Smooth muscle cell (in vitro differentiated cells): Measurements from ENCODE around the gene SFMBT1. TPM values are rescaled to one million over a fixed set of nuclear protein-coding genes. Genes with fewer than 3 reads are reported as not detected.

Experiments used
- DNase-seq: peaks from one replicate; lab custom pipeline; 2025; ENCODE audit not compliant: unreplicated experiment; lab: John Stamatoyannopoulos, UW
- H2AFZ ChIP-seq: fragments of 200-600 bp; sonication (generic); 2 replicates; pipeline ENCODE4 v1.6.0; 2016; ENCODE audit warnings: antibody characterized with exemption, low read depth, mild to moderate bottlenecking
- H3F3A ChIP-seq: fragments of 200-600 bp; sonication (generic); 2 replicates; pipeline ENCODE4 v1.6.0; 2017; ENCODE audit warnings: antibody characterized with exemption, low read depth
- H3K27ac ChIP-seq: fragments of 200-600 bp; sonication (generic); 2 replicates; pipeline ENCODE4 v1.5.1; 2016; ENCODE audit warnings: low read depth, mild to moderate bottlenecking
- H3K27me3 ChIP-seq: fragments of 200-600 bp; sonication (generic); 2 replicates; pipeline ENCODE4 v1.6.1; 2016; ENCODE audit warnings: low read depth, mild to moderate bottlenecking
- H3K36me3 ChIP-seq: fragments of 200-600 bp; sonication (generic); 2 replicates; pipeline ENCODE4 v1.5.1; 2016; ENCODE audit warnings: low read depth
- H3K4me1 ChIP-seq: fragments of 200-600 bp; sonication (generic); 2 replicates; pipeline ENCODE4 v1.5.1; 2016; ENCODE audit warnings: low read depth
- H3K4me2 ChIP-seq: fragments of 200-600 bp; sonication (generic); 2 replicates; pipeline ENCODE4 v1.6.0; 2016; ENCODE audit warnings: mild to moderate bottlenecking
- H3K4me3 ChIP-seq: fragments of 200-600 bp; sonication (generic); 2 replicates; pipeline ENCODE4 v1.5.1; 2016; ENCODE audit warnings: mild to moderate bottlenecking
- H3K79me2 ChIP-seq: fragments of 200-600 bp; sonication (generic); 2 replicates; pipeline ENCODE4 v1.6.0; 2016; ENCODE audit warnings: low read depth, mild to moderate bottlenecking
- H3K9ac ChIP-seq: fragments of 200-600 bp; sonication (generic); 2 replicates; pipeline ENCODE4 v1.6.0; 2016; ENCODE audit warnings: low read depth
- H3K9me3 ChIP-seq: fragments of 200-600 bp; sonication (generic); replicated peaks from 2 replicates; pipeline ENCODE4 v1.5.1; 2016; ENCODE audit warnings: low read depth
- H4K20me1 ChIP-seq: fragments of 200-600 bp; sonication (generic); 2 replicates; pipeline ENCODE4 v1.6.0; 2016; ENCODE audit warnings: low read depth
- WGBS: methylation state at CpG from one replicate; pipeline ENCODE4 v1.1.7; 2016; ENCODE audit warnings: low lambda C conversion rate; 5-methylcytosine and 5-hydroxymethylcytosine counted together
- polyA plus RNA-seq: library from polyadenylated mRNA; unstranded; fragments of >200 nt; fragmentation: Nextera tagmentation; extraction: Ambion mirVana; gene quantifications from 2 replicates; pipeline ENCODE4 v1.2.1, GENCODE V29; 2016
- total RNA-seq: library from RNA; depleted of rRNA; stranded (reverse); fragments of >200 nt; gene quantifications from 2 replicates; pipeline ENCODE4 v1.2.3, GENCODE V29; 2014
- TF ChIP-seq, protein P1 (sequence below): fragments of 200-600 bp; sonication (generic); IDR thresholded peaks from 2 replicates; pipeline ENCODE4 v1.5.1; 2017; ENCODE audit warnings: borderline replicate concordance, mild to moderate bottlenecking, antibody characterized with exemption; ENCODE audit not compliant: insufficient read depth, poor library complexity, severe bottlenecking

SFMBT1 gene
- total and polyA plus RNA-seq, 2 experiments from 2014 or later, result 1.4 to 2.2 TPM

DNA sequence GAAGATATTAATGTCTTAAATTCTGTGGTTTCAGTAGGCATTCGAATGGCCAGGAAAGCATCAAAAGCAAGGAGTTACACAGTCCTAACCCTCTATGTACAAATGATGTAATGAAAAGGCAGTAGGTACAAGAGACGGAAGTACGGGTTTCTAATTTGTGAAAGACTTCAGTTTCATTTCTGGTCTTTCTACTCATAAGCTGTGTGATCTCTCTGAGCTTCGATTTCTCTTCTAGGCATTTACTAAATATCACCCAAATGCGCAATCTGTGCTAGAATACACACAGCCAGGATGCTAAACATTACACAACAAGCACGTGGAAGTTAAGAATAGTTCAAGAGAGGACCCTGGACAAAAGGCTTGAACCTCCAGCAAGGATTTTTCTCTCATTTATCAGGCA, 130.6 kb downstream of the SFMBT1 start:
- H3K9ac ChIP-seq, result no peak overlapping the region
- no peaks in the 10 kb centered on the region for H3K4me1 ChIP-seq
- no peak overlapping the region for H3K4me2 ChIP-seq
- H4K20me1 ChIP-seq, result no peaks in the 10 kb centered on the region
- no peaks in the 10 kb centered on the region for H3F3A ChIP-seq
- H3K4me3 ChIP-seq, result no peak overlapping the region
- TF ChIP-seq, protein P1, sequence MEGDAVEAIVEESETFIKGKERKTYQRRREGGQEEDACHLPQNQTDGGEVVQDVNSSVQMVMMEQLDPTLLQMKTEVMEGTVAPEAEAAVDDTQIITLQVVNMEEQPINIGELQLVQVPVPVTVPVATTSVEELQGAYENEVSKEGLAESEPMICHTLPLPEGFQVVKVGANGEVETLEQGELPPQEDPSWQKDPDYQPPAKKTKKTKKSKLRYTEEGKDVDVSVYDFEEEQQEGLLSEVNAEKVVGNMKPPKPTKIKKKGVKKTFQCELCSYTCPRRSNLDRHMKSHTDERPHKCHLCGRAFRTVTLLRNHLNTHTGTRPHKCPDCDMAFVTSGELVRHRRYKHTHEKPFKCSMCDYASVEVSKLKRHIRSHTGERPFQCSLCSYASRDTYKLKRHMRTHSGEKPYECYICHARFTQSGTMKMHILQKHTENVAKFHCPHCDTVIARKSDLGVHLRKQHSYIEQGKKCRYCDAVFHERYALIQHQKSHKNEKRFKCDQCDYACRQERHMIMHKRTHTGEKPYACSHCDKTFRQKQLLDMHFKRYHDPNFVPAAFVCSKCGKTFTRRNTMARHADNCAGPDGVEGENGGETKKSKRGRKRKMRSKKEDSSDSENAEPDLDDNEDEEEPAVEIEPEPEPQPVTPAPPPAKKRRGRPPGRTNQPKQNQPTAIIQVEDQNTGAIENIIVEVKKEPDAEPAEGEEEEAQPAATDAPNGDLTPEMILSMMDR, result no peak
- DNase-seq, result no peak
- no peaks in the 10 kb centered on the region for H3K79me2 ChIP-seq
- H3K27ac ChIP-seq, result no peak overlapping the region
- no peaks in the 10 kb centered on the region for H3K36me3 ChIP-seq
- H2AFZ ChIP-seq, result no peak overlapping the region
- WGBS, result 97% methylated on average over 6 of the region's 6 CpGs
- H3K9me3 ChIP-seq, result no peaks in the 10 kb centered on the region
- H3K27me3 ChIP-seq, result no peaks in the 10 kb centered on the region

DNA sequence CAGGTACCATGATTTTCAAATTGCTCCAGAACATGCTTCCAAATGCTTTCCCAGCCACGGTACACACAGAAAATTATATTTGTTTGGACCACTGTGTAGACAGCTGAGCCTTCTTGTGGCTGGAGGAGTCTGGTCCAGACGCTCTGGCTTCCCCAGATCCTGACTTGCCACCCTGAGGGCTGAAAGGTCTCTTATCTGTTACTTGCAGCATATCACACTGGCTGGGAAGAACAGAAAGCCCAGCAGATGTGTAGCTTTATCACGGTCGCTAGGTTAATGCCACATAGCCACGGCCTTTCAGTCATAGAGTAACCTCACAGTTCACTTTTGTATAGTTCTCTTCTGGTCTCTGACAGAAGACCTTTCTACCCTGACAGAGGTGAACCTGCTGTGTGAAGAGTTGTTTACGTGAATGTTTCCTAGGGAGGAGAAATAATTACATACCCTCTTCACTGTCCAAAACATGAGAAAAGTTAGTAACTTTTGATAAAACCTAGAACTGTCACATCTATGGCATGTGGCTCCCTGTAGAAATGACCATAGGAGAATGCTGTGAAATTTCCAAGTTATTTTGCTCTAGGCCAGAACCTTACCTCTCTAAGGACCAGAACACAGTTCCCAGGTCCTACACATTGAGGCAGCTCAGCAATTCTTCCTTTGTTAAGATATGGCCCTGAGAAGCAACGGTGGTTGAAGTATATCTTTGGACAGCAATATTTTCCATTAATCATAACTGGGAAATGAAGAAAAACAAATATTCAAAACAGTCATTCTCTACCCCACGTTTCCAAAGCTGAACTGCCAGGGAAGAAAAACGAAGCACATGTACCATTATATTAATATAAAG, 132.8 kb downstream of the SFMBT1 start:
- no peak overlapping the region for H3K4me3 ChIP-seq
- no peak overlapping the region for H3K4me2 ChIP-seq
- H3K27me3 ChIP-seq, result no peaks in the 10 kb centered on the region
- TF ChIP-seq, protein P1, result no peak
- no peaks in the 10 kb centered on the region for H3K4me1 ChIP-seq
- no peaks in the 10 kb centered on the region for H3K9me3 ChIP-seq
- no peak overlapping the region for H3K9ac ChIP-seq
- no peaks in the 10 kb centered on the region for H3K79me2 ChIP-seq
- no peaks in the 10 kb centered on the region for H3K36me3 ChIP-seq
- DNase-seq, result no peak
- H3K27ac ChIP-seq, result no peak overlapping the region
- no peaks in the 10 kb centered on the region for H3F3A ChIP-seq
- WGBS, result 64% methylated on average over 9 of the region's 9 CpGs
- no peaks in the 10 kb centered on the region for H4K20me1 ChIP-seq
- H2AFZ ChIP-seq, result no peak overlapping the region

DNA sequence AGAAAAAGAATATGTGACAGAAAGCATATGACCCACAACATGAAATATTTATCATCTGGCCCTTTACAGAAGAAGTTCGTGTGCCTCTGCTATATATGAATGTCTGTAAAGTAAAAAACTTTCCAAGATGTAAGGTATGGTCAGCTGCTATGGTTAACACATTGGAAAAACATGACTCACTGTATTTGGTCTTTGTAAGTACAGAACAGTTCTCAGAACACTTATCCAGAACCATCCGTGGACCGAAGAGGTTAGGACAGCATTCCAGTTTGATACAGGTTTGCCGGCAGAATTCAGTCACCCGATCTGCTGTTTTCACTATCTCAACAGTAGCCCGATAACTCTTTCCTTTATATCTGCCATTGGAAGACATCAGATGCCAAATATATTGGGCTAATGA, 135.1 kb downstream of the SFMBT1 start:
- no peak overlapping the region for H3K27ac ChIP-seq

More for the DNA sequence above, 135.1 kb downstream of the SFMBT1 start:
- Histone ChIP-seq H4K20me1 (no peaks in the 10 kb centered on the region), H3K9me3 (no peaks in the 10 kb centered on the region), H3K4me2 (no peak overlapping the region), H2AFZ (no peak overlapping the region), H3F3A (no peaks in the 10 kb centered on the region), H3K4me3 (no peak overlapping the region), H3K36me3 (no peaks in the 10 kb centered on the region), H3K4me1 (no peaks in the 10 kb centered on the region), H3K27me3 (no peaks in the 10 kb centered on the region), H3K9ac (no peak overlapping the region), H3K79me2 (no peaks in the 10 kb centered on the region)
- TF ChIP-seq, protein P1, result no peak
- WGBS, result 99% methylated on average over 6 of the region's 6 CpGs
- DNase-seq, result no peak
